ENCODE data around the gene RXFP1. TPM values are rescaled to one million over a fixed set of nuclear protein-coding genes. Genes with fewer than 3 reads are reported as not detected.

Gene RXFP1
- total RNA-seq, 1 donor, result 17.8 TPM

- TF ChIP-seq CTCF (IDR thresholded peaks at IDR 0.05; ENCODE audit: insufficient read depth, low read length), result no peak
- H3K4me3 ChIP-seq (ENCODE audit: low read depth, low read length), result no peak overlapping the region
- no peak for DNase-seq (ENCODE audit: low read depth)
Observed at GRCh38 chr4:158588777-158589176, 67.1 kb downstream of the RXFP1 start.

GRCh38 chr4:158590306-158590705, 68.6 kb downstream of the RXFP1 start:
- no peak for TF ChIP-seq CTCF (IDR thresholded peaks at IDR 0.05; ENCODE audit: insufficient read depth, low read length)
- no peak for DNase-seq (ENCODE audit: low read depth)
- H3K4me3 ChIP-seq (ENCODE audit: low read depth, low read length), result no peak overlapping the region

GRCh38 chr4:158590824-158591223, 69.1 kb downstream of the RXFP1 start:
- TF ChIP-seq CTCF (IDR thresholded peaks at IDR 0.05; ENCODE audit: insufficient read depth, low read length), result no peak
- no peak for DNase-seq (ENCODE audit: low read depth)
- no peak overlapping the region for H3K4me3 ChIP-seq (ENCODE audit: low read depth, low read length)

DNA sequence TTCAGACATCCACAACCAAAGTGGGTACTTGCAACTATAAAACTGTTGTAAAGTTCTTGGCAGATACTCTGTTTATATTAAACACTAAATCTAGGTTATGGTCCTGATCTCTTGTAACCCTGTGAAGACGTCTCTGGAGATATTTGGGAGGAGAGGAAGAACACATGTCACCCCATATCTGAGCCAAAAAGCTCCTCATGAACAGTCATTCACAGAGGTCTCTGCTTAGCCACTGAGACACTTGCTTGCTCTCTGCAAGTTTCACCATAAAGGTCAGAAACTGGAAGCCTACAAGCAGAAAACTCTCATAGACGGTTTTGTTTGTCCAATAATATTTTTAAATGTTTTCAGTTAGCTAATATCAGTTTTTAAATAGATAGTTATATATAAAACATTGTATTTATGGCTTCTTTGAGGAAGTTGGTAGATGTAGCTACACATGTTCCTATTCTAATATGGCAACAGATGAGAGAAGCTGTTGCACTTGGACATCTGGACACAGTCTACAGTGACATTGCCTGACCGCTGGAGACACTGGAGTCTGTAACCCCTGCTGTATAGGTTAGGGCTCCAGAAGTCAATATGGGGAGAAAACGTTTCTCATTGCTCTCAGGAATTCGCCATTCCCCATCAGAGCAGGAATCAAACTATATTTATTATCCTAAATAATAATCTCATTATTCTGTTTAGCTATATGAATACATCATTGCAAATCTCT, 76.4 kb downstream of the RXFP1 start:
- H3K4me3 ChIP-seq (ENCODE audit: low read depth, low read length), result no peak overlapping the region
- no peak for DNase-seq (ENCODE audit: low read depth)
- TF ChIP-seq CTCF (IDR thresholded peaks at IDR 0.05; ENCODE audit: insufficient read depth, low read length), result no peak

GRCh38 chr4:158599150-158599549, 77.5 kb downstream of the RXFP1 start:
- no peak for TF ChIP-seq CTCF (IDR thresholded peaks at IDR 0.05; ENCODE audit: insufficient read depth, low read length)
- DNase-seq (ENCODE audit: low read depth), result peak; percentile 27
- no peak overlapping the region for H3K4me3 ChIP-seq (ENCODE audit: low read depth, low read length)

DNA sequence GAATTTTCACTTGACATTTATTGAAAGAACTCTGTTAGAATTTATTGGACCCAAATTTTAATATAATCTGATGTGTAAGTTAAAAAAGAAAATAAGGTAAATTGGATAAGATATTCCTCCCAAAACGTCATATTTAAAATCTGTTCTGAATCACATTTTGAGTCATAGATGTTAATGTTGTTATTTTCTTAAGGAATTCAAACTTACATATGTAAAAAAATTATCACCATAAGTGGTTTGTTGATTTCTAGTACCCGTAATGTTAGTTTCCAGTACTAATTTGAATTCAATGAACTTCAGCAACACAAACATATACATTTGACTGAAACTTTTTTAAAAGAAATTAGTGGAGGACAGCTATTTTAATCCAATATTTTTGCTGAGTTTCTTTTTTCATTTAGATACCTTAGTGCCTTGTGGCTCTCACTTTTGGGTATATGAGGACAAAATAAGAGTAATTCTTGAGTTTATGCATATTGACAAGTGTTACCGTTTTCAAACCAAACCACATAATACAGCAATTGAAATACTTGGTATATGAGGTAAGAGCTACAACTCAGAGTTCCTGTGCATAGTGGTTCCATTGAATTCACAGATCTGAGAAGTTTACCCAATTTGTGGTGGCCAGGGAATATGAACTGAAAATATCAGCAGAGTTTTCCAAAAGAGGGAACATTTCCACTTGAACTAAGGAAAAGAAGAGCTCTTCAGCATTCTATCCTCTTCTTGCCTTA, 78.2 kb downstream of the RXFP1 start:
- DNase-seq (ENCODE audit: low read depth), result no peak
- no peak for TF ChIP-seq CTCF (IDR thresholded peaks at IDR 0.05; ENCODE audit: insufficient read depth, low read length)
- H3K4me3 ChIP-seq (ENCODE audit: low read depth, low read length), result no peak overlapping the region

Data from fibroblast of the aortic adventitia (primary cell).